ENCODE data around the gene GLT8D2. TPM values are rescaled to one million over a fixed set of nuclear protein-coding genes. Genes with fewer than 3 reads are reported as not detected.
"Not testable (repeated sequence)": the region's sequence is repeated elsewhere in the genome, so short reads cannot be mapped to it uniquely, and the experiment has no call there.

Gene GLT8D2
- total RNA-seq, 1 donor from 2014 or later, result 45.4 TPM

DNA sequence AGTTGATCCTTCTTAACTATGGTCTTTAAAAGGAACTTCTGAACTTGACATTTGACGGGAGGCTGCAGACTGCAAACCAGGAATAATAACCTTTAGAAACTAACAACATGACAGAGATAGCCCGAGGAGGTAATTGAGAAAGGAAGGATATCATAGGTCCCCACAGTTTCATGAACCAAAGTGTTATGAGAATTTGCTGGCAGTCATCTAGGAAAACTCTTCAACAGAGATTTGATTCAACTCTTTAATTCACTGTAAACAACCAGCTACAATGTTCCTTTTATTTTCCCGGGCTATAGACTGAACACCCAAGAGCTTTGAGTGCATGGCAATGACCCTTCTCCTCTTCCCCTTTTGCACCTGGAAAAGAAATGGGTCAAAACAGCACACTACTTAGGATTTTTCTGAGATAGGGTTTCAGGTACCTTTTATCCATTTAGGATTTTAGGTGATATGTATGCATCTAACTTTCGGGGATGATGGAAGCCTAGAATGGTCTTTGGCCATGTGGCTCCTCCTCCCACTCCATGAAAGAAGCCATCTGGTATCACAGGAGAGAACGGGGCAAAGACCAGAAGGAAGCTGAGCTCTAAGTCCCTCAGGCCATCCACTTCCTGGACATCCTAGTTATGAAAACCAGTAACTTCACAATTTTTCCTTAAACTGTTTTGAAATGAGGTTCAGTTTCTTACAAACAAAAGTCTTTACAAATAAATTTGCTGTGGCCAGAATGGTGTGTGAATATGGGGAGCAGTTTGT is 23.0 kb downstream of the GLT8D2 start:
- H3K9me3 Mint-ChIP-seq (ENCODE audit: unreplicated experiment), result no peaks in the 10 kb centered on the region
- DNase-seq (ENCODE audit: extremely low spot score, unreplicated experiment), result no peak
- peaks cover 5% of the 10 kb centered on the region for H3K36me3 Mint-ChIP-seq (ENCODE audit: unreplicated experiment)
- no peaks in the 10 kb centered on the region for H3K4me1 Mint-ChIP-seq (ENCODE audit: unreplicated experiment)
- H3K27ac Mint-ChIP-seq (ENCODE audit: unreplicated experiment), result no peak overlapping the region
- H3K27me3 Mint-ChIP-seq (ENCODE audit: unreplicated experiment), result no peaks in the 10 kb centered on the region
- H3K4me3 Mint-ChIP-seq (ENCODE audit: unreplicated experiment), result no peak overlapping the region
- TF ChIP-seq, protein P1, sequence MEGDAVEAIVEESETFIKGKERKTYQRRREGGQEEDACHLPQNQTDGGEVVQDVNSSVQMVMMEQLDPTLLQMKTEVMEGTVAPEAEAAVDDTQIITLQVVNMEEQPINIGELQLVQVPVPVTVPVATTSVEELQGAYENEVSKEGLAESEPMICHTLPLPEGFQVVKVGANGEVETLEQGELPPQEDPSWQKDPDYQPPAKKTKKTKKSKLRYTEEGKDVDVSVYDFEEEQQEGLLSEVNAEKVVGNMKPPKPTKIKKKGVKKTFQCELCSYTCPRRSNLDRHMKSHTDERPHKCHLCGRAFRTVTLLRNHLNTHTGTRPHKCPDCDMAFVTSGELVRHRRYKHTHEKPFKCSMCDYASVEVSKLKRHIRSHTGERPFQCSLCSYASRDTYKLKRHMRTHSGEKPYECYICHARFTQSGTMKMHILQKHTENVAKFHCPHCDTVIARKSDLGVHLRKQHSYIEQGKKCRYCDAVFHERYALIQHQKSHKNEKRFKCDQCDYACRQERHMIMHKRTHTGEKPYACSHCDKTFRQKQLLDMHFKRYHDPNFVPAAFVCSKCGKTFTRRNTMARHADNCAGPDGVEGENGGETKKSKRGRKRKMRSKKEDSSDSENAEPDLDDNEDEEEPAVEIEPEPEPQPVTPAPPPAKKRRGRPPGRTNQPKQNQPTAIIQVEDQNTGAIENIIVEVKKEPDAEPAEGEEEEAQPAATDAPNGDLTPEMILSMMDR (IDR thresholded peaks at IDR 0.05), result no peak

DNA sequence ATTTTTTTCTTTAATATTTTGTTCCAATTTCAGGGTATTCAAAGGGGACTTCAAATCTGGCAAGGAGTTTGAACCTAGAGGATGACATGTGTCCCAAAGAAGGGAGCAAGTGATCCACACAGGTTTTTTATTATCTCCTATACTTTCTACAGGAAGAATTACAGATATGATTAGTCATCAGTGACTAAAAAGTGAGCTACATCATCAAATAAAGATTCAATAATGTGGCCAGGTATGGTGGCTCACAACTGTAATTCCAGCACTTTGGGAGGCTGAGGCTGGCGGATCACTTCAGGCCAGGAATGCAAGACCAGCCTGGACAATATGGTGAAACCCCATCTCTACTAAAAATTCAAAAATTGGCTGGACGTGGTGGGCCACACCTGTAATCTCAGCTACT is 24.2 kb downstream of the GLT8D2 start:
- Mint-ChIP-seq H3K9me3 (ENCODE audit: unreplicated experiment) (no peaks in the 10 kb centered on the region), H3K27ac (ENCODE audit: unreplicated experiment) (no peak overlapping the region), H3K36me3 (ENCODE audit: unreplicated experiment) (peaks cover 6% of the 10 kb centered on the region), H3K27me3 (ENCODE audit: unreplicated experiment) (no peaks in the 10 kb centered on the region), H3K4me1 (ENCODE audit: unreplicated experiment) (no peaks in the 10 kb centered on the region), H3K4me3 (ENCODE audit: unreplicated experiment) (no peak overlapping the region)
- TF ChIP-seq, protein P1 (IDR thresholded peaks at IDR 0.05), result no peak
- DNase-seq (ENCODE audit: extremely low spot score, unreplicated experiment), result no peak

DNA sequence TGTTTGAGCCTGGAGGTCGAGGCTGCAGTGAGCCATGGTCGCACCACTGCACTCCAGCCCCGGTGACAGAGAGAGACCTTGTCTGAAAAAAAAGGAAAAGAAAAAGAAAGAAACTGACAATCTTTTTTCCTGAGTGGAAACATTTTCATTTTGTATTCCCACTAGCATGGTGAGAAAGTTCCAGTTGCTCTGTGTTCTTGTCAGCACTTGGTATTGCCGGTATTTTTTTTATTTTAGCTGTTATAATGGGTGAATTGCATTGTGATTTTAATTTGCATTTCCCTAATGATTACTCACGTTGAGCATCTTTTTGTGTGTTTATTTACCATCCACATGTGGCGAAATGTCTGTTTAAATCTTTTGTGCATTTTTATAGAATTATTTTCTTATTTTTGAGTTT is 25.6 kb downstream of the GLT8D2 start:
- no peak for DNase-seq (ENCODE audit: extremely low spot score, unreplicated experiment)
- no peak overlapping the region for H3K27ac Mint-ChIP-seq (ENCODE audit: unreplicated experiment)
- H3K4me1 Mint-ChIP-seq (ENCODE audit: unreplicated experiment), result no peaks in the 10 kb centered on the region
- no peak overlapping the region for H3K4me3 Mint-ChIP-seq (ENCODE audit: unreplicated experiment)
- H3K27me3 Mint-ChIP-seq (ENCODE audit: unreplicated experiment), result no peaks in the 10 kb centered on the region
- H3K36me3 Mint-ChIP-seq (ENCODE audit: unreplicated experiment), result peaks cover 10% of the 10 kb centered on the region
- H3K9me3 Mint-ChIP-seq (ENCODE audit: unreplicated experiment), result no peaks in the 10 kb centered on the region
- TF ChIP-seq, protein P1 (IDR thresholded peaks at IDR 0.05), result no peak

DNA sequence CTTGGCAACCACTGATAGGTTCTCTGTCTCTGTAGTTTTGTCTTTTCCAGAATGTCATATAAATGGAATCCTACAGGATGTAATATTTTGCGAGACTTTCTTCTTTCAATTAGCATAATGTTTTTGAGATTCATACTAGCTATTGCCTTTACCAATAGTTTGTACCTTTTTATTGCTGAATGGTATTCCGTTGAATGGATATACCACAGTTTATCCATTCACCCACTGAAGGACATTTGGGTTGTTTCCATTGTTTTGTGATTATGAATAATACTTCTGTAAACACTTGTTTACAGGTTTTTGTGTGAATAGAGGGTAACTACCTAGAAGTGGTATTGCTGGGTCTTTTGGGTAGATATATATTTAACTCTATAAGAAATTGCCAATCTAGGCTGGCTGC is 26.3 kb downstream of the GLT8D2 start:
- H3K27me3 Mint-ChIP-seq (ENCODE audit: unreplicated experiment), result no peaks in the 10 kb centered on the region
- no peaks in the 10 kb centered on the region for H3K4me1 Mint-ChIP-seq (ENCODE audit: unreplicated experiment)
- no peak overlapping the region for H3K4me3 Mint-ChIP-seq (ENCODE audit: unreplicated experiment)
- no peak for DNase-seq (ENCODE audit: extremely low spot score, unreplicated experiment)
- TF ChIP-seq, protein P1 (IDR thresholded peaks at IDR 0.05), result no peak
- H3K36me3 Mint-ChIP-seq (ENCODE audit: unreplicated experiment), result peaks cover 12% of the 10 kb centered on the region
- H3K27ac Mint-ChIP-seq (ENCODE audit: unreplicated experiment), result no peak overlapping the region
- H3K9me3 Mint-ChIP-seq (ENCODE audit: unreplicated experiment), result no peaks in the 10 kb centered on the region

DNA sequence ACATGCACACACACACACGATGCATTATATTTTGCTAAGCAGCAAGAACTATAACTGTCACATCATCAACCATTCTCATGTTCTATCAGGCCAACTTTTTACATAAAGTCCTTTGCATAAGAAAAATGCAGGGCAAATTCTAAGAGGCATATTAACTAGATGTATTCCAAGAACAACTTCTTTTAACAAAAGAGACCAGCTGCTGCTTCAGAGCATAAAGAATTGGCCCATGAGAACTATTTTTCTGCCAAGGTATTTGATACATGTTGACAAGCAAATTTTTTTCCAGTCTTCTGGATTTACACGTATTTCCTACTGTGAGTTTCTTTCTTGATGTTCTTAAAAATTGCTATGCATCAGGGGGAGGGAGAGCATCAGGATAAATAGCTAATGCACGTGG is 27.2 kb downstream of the GLT8D2 start:
- H3K4me3 Mint-ChIP-seq (ENCODE audit: unreplicated experiment), result no peak overlapping the region
- no peaks in the 10 kb centered on the region for H3K4me1 Mint-ChIP-seq (ENCODE audit: unreplicated experiment)
- no peaks in the 10 kb centered on the region for H3K27me3 Mint-ChIP-seq (ENCODE audit: unreplicated experiment)
- DNase-seq (ENCODE audit: extremely low spot score, unreplicated experiment), result no peak
- H3K36me3 Mint-ChIP-seq (ENCODE audit: unreplicated experiment), result peaks cover 12% of the 10 kb centered on the region
- H3K27ac Mint-ChIP-seq (ENCODE audit: unreplicated experiment), result no peak overlapping the region
- TF ChIP-seq, protein P1 (IDR thresholded peaks at IDR 0.05), result no peak
- H3K9me3 Mint-ChIP-seq (ENCODE audit: unreplicated experiment), result no peaks in the 10 kb centered on the region

DNA sequence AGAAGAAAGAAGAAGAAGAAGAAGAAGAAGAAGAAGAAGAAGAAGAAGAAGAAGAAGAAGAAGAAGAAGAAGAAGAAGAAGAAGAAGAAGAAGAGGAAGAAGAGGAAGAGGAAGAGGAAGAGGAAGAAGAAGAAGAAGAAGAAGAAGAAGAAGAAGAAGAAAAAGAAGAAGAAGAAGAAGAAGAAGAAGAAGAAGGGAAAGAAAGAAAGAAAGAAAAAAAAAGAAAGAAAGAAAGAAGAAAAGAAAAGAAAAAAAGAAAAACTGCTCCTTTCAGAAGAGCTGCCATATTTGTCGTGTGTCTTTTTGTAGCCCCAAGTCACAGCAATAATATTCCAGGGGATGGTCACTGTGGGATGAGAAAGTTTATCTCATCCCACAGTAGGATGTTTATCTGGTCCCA is 28.1 kb downstream of the GLT8D2 start:
- H3K36me3 Mint-ChIP-seq (ENCODE audit: unreplicated experiment), result peaks cover 13% of the 10 kb centered on the region
- H3K4me3 Mint-ChIP-seq (ENCODE audit: unreplicated experiment); H3K27ac Mint-ChIP-seq (ENCODE audit: unreplicated experiment); DNase-seq (ENCODE audit: extremely low spot score, unreplicated experiment); H3K27me3 Mint-ChIP-seq (ENCODE audit: unreplicated experiment); H3K4me1 Mint-ChIP-seq (ENCODE audit: unreplicated experiment); H3K9me3 Mint-ChIP-seq (ENCODE audit: unreplicated experiment): not testable (repeated sequence)

Measured in osteocyte (in vitro differentiated cells).